ENCODE measurements around the gene TMEM30A. TPM values are rescaled to one million over a fixed set of nuclear protein-coding genes. Genes with fewer than 3 reads are reported as not detected.

Gene TMEM30A
- total RNA-seq, 2 donors from 2014 or later, result 47.7 to 59.4 TPM

- Mint-ChIP-seq H3K4me3 (no peak overlapping the region), H3K4me1 (peaks cover 25% of the 10 kb centered on the region), H3K27ac (no peak overlapping the region), H3K27me3 (ENCODE audit: insufficient read depth) (no peaks in the 10 kb centered on the region), H3K9me3 (no peaks in the 10 kb centered on the region), H3K36me3 (ENCODE audit: low read depth) (peaks cover 4% of the 10 kb centered on the region)
- Histone ChIP-seq H3K9me3 (ENCODE audit: control insufficient read depth, low read length) (no peaks in the 10 kb centered on the region), H3K27me3 (ENCODE audit: control insufficient read depth, insufficient read depth, low read length, poor library complexity, severe bottlenecking) (no peaks in the 10 kb centered on the region), H3K4me3 (ENCODE audit: low read length) (no peak overlapping the region), H3K36me3 (ENCODE audit: control insufficient read depth, insufficient read depth, low read length) (peaks cover 16% of the 10 kb centered on the region), H3K27ac (ENCODE audit: low read depth, low read length) (no peak overlapping the region), H3K4me1 (ENCODE audit: control insufficient read depth, insufficient read depth, low read length) (no peaks in the 10 kb centered on the region), H3K9ac (ENCODE audit: extremely low read depth, low read length, poor library complexity, severe bottlenecking) (no peak overlapping the region)
- no peak for TF ChIP-seq CTCF (conservative IDR thresholded peaks at IDR 0.05)
- no peak for DNase-seq
Observed at GRCh38 chr6:75249837-75250236, 34.8 kb downstream of the TMEM30A start.

GRCh38 chr6:75246386-75246785, 38.2 kb downstream of the TMEM30A start:
- no peak overlapping the region for H3K27ac ChIP-seq (ENCODE audit: low read depth, low read length)
- H3K36me3 ChIP-seq (ENCODE audit: control insufficient read depth, insufficient read depth, low read length), result peaks cover 3% of the 10 kb centered on the region
- peaks cover 2% of the 10 kb centered on the region for H3K36me3 Mint-ChIP-seq (ENCODE audit: low read depth)
- H3K4me3 ChIP-seq (ENCODE audit: low read length), result no peak overlapping the region
- 87 to 100% methylated on average over 2 of the region's 2 CpGs for WGBS, 2 experiments (ENCODE audit: insufficient coverage in 1 of 2, insufficient read length in 1 of 2)
- no peaks in the 10 kb centered on the region for H3K27me3 Mint-ChIP-seq (ENCODE audit: insufficient read depth)
- DNase-seq, result no peak
- no peaks in the 10 kb centered on the region for H3K9me3 Mint-ChIP-seq
- H3K27me3 ChIP-seq (ENCODE audit: control insufficient read depth, insufficient read depth, low read length, poor library complexity, severe bottlenecking), result no peaks in the 10 kb centered on the region
- H3K4me3 Mint-ChIP-seq, result no peak overlapping the region
- H3K4me1 Mint-ChIP-seq, result peaks cover 20% of the 10 kb centered on the region
- no peak overlapping the region for H3K9ac ChIP-seq (ENCODE audit: extremely low read depth, low read length, poor library complexity, severe bottlenecking)
- H3K9me3 ChIP-seq (ENCODE audit: control insufficient read depth, low read length), result no peaks in the 10 kb centered on the region
- no peak overlapping the region for H3K27ac Mint-ChIP-seq
- H3K4me1 ChIP-seq (ENCODE audit: control insufficient read depth, insufficient read depth, low read length), result no peaks in the 10 kb centered on the region
- no peak for TF ChIP-seq CTCF (conservative IDR thresholded peaks at IDR 0.05)

GRCh38 chr6:75244063-75244584, 40.5 kb downstream of the TMEM30A start:
- 56 to 61% methylated on average over 12 to 15 of the region's 15 CpGs for WGBS, 2 experiments (ENCODE audit: insufficient coverage in 1 of 2, insufficient read length in 1 of 2)
- Histone ChIP-seq H3K9ac (ENCODE audit: extremely low read depth, low read length, poor library complexity, severe bottlenecking) (peak overlapping the region; percentile 89), H3K4me1 (ENCODE audit: control insufficient read depth, insufficient read depth, low read length) (no peaks in the 10 kb centered on the region), H3K9me3 (ENCODE audit: control insufficient read depth, low read length) (no peaks in the 10 kb centered on the region), H3K36me3 (ENCODE audit: control insufficient read depth, insufficient read depth, low read length) (peaks cover 25% of the 10 kb centered on the region), H3K27me3 (ENCODE audit: control insufficient read depth, insufficient read depth, low read length, poor library complexity, severe bottlenecking) (no peaks in the 10 kb centered on the region), H3K4me3 (ENCODE audit: low read length) (peak overlapping the region; percentile 99), H3K27ac (ENCODE audit: low read depth, low read length) (peak overlapping the region; percentile 10)
- peak overlapping the region; percentile 100 for H3K27ac Mint-ChIP-seq
- peaks cover 21% of the 10 kb centered on the region for H3K36me3 Mint-ChIP-seq (ENCODE audit: low read depth)
- H3K27me3 Mint-ChIP-seq (ENCODE audit: insufficient read depth), result no peaks in the 10 kb centered on the region
- TF ChIP-seq CTCF (conservative IDR thresholded peaks at IDR 0.05), result no peak
- no peaks in the 10 kb centered on the region for H3K9me3 Mint-ChIP-seq
- DNase-seq, result peak; percentile 59
- peaks cover 11% of the 10 kb centered on the region for H3K4me1 Mint-ChIP-seq
- H3K4me3 Mint-ChIP-seq, result peak overlapping the region; percentile 99

Measured in endodermal cell (in vitro differentiated cells).